DND-41 (cell line): ENCODE results near the gene ABCD4.

ENCODE experiments used
- CTCF ChIP-seq: IDR thresholded peaks from 2 replicates; pipeline ENCODE4 v1.5.1; 2012; ENCODE audit warnings: borderline replicate concordance, low read length, moderate library complexity, mild to moderate bottlenecking; ENCODE audit not compliant: poor library complexity, severe bottlenecking; ENCODE audit errors: extremely low read depth
- EZH2 ChIP-seq: IDR thresholded peaks from 3 replicates; pipeline ENCODE4 v1.6.1; 2012; ENCODE audit warnings: borderline replicate concordance, low read depth, mild to moderate bottlenecking, moderate library complexity, low read length, inconsistent platforms; ENCODE audit not compliant: severe bottlenecking

- TF ChIP-seq CTCF (no peak), EZH2 (no peak)
Observed at GRCh38 chr14:74260525-74261233, 42.1 kb downstream of the ABCD4 start.
